Measurements from ENCODE around the gene ST6GALNAC1. TPM values are rescaled to one million over a fixed set of nuclear protein-coding genes. Genes with fewer than 3 reads are reported as not detected.

ST6GALNAC1 gene
- total and polyA plus RNA-seq, 2 of the 8 experiments (the other 6 are each of a cell fraction or from before 2014, with no cell fraction given) = not detected

- no peaks in the 10 kb centered on the region for H3K4me1 ChIP-seq (replicated peaks in 1 of 4; ENCODE audit: control insufficient read depth in 3 of 4, insufficient read depth in 4 of 4, low read length in 3 of 4)
- no peak overlapping the region for H2BK15ac ChIP-seq (ENCODE audit: low read length)
- no peak overlapping the region for H3K4ac ChIP-seq (replicated peaks; ENCODE audit: insufficient read length, low read depth, low read length)
- no peak overlapping the region for H3K14ac ChIP-seq (ENCODE audit: insufficient read length)
- no peaks in the 10 kb centered on the region for H4K20me1 ChIP-seq (replicated peaks in 1 of 2; ENCODE audit: control insufficient read depth in 1 of 2, insufficient read depth in 2 of 2, low read length in 2 of 2)
- H2BK20ac ChIP-seq (ENCODE audit: low read length) = no peak overlapping the region
- H3K9ac ChIP-seq (replicated peaks in 1 of 4; ENCODE audit: extremely low read depth in 1 of 4, low read depth in 3 of 4, low read length in 3 of 4) = no peak overlapping the region
- peaks cover 0 to 2% (median 0%) of the 10 kb centered on the region in 4 experiments; a peak in 3 of 7 replicates for H3K27me3 ChIP-seq (replicated peaks in 1 of 4; ENCODE audit: control insufficient read depth in 3 of 4, extremely low read depth in 1 of 4, insufficient read depth in 3 of 4, low read length in 3 of 4)
- H3K23ac ChIP-seq (ENCODE audit: insufficient read length) = no peak overlapping the region
- H4K91ac ChIP-seq (replicated peaks; ENCODE audit: insufficient read length, low read length) = no peak overlapping the region
- no peak overlapping the region for H3K4me2 ChIP-seq (ENCODE audit: insufficient read depth in 1 of 2, low read depth in 2 of 2, low read length in 2 of 2)
- H3K23me2 ChIP-seq (ENCODE audit: low read depth, low read length) = no peaks in the 10 kb centered on the region
- no peak overlapping the region for H4K8ac ChIP-seq (ENCODE audit: extremely low read depth, insufficient read depth, low read length)
- no peak overlapping the region for H3K27ac ChIP-seq (ENCODE audit: low read depth, low read length)
- no peaks in the 10 kb centered on the region for H3K36me3 ChIP-seq (ENCODE audit: control insufficient read depth in 2 of 4, insufficient read depth in 4 of 4, low read length in 3 of 4)
- H3K4me3 ChIP-seq (ENCODE audit: extremely low read depth in 1 of 4, insufficient read depth in 2 of 4, low read depth in 3 of 4, low read length in 4 of 4) = no peak overlapping the region
- WGBS, 2 experiments (ENCODE audit: extremely low coverage in 1 of 2, insufficient coverage in 1 of 2, insufficient read length in 1 of 2, insufficient replicate concordance in 2 of 2, low coverage in 1 of 2, low lambda C conversion rate in 2 of 2, missing lambda C conversion rate in 1 of 2) = 83% methylated on average over 8 of the region's 8 CpGs; no CpG with 5 or more reads in 1 of the 2 experiments
- H3K18ac ChIP-seq (ENCODE audit: extremely low read depth, low read length) = no peak overlapping the region
- H3K56ac ChIP-seq (replicated peaks; ENCODE audit: insufficient read length, low read depth, low read length) = no peak overlapping the region
- H2AFZ ChIP-seq (ENCODE audit: low read length) = no peak overlapping the region
- no peaks in the 10 kb centered on the region for H3K79me2 ChIP-seq (ENCODE audit: control insufficient read depth in 1 of 2, insufficient read depth in 2 of 2, low read length in 2 of 2)
- 0 out of 4 replicates have a peak, but pooled peaks cover 0 to 2% of the 10 kb centered on the region in 2 experiments for H3K9me3 ChIP-seq (ENCODE audit: insufficient read depth in 2 of 2, low read depth in 1 of 2, low read length in 1 of 2)
- H2BK12ac ChIP-seq (ENCODE audit: low read depth, low read length) = no peak overlapping the region
- no peaks in the 10 kb centered on the region for H3K79me1 ChIP-seq (ENCODE audit: low read depth, low read length)
- no peak overlapping the region for H2BK120ac ChIP-seq (replicated peaks; ENCODE audit: low read depth, low read length)
- DNase-seq (ENCODE audit: low read depth in 1 of 2, low spot score in 2 of 2) = no peak
- H2BK5ac ChIP-seq (ENCODE audit: low read depth, low read length) = no peak overlapping the region
- no peak overlapping the region for H2AK5ac ChIP-seq (ENCODE audit: low read depth, low read length)
- POLR2A ChIA-PET (ENCODE audit: partially characterized antibody) = interaction anchor here (0.8 to 1.0 kb wide), 2 partner anchors 34 to 35 kb away, joined by 3 to 4 read pairs; no protein-coding TSS in a partner anchor
- CTCF ChIA-PET (ENCODE audit: partially characterized antibody) = interaction anchor here (0.6 to 2.6 kb wide), 16 partner anchors 9 to 989 kb away, joined by 3 to 10 read pairs (median 3); no protein-coding TSS in a partner anchor
- H4K5ac ChIP-seq (ENCODE audit: insufficient read length, low read depth, low read length) = no peak overlapping the region
- TF ChIP-seq BCL11A (IDR thresholded peaks at IDR 0.05; ENCODE audit: low read depth in 2 of 2, low read length in 2 of 2) (no peak), SIN3A (conservative IDR thresholded peaks at IDR 0.05 in 1 of 2, IDR thresholded peaks at IDR 0.05 in 1 of 2; ENCODE audit: low read depth in 1 of 2, low read length in 2 of 2) (no peak), SP2 (IDR thresholded peaks at IDR 0.05; ENCODE audit: low read length) (no peak)
- TF ChIP-seq, protein P1, sequence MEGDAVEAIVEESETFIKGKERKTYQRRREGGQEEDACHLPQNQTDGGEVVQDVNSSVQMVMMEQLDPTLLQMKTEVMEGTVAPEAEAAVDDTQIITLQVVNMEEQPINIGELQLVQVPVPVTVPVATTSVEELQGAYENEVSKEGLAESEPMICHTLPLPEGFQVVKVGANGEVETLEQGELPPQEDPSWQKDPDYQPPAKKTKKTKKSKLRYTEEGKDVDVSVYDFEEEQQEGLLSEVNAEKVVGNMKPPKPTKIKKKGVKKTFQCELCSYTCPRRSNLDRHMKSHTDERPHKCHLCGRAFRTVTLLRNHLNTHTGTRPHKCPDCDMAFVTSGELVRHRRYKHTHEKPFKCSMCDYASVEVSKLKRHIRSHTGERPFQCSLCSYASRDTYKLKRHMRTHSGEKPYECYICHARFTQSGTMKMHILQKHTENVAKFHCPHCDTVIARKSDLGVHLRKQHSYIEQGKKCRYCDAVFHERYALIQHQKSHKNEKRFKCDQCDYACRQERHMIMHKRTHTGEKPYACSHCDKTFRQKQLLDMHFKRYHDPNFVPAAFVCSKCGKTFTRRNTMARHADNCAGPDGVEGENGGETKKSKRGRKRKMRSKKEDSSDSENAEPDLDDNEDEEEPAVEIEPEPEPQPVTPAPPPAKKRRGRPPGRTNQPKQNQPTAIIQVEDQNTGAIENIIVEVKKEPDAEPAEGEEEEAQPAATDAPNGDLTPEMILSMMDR (IDR thresholded peaks at IDR 0.05; ENCODE audit: control extremely low read depth in 1 of 3, insufficient read depth in 1 of 3, low read depth in 1 of 3, low read length in 3 of 3) = peak in 1 of 3 experiments; percentile 2; a peak in 1 of 4 replicates
- FAIRE-seq = no peak
Observed at GRCh38 chr17:76593384-76593826, 50.2 kb downstream of the ST6GALNAC1 start.
